Transverse colon (tissue), 4 donors: ENCODE results near the gene TNF. TPM values are rescaled to one million over a fixed set of nuclear protein-coding genes. Genes with fewer than 3 reads are reported as not detected.

Experiments
- DNase-seq: peaks from one replicate; pipeline ENCODE4 v3.0.0-alpha.2; 2019
- H3K27ac ChIP-seq, 4 donors: fragments of 200-600 bp; sonication (generic); 2 replicates each; pipeline ENCODE4 v1.5.1; 2016 to 2018; ENCODE audit warnings: inconsistent platforms in 4 of 4
- H3K27me3 ChIP-seq: fragments of 200-600 bp; sonication (generic); 2 replicates; pipeline ENCODE4 v1.5.1; 2017; ENCODE audit warnings: inconsistent platforms
- H3K36me3 ChIP-seq, 4 donors: fragments of 200-600 bp; sonication (generic); 2 replicates each; pipeline ENCODE4 v1.5.1; 2017 to 2019; ENCODE audit warnings: inconsistent platforms in 4 of 4
- H3K4me1 ChIP-seq, 4 donors: fragments of 200-600 bp; sonication (generic); 2 replicates each; pipeline ENCODE4 v1.5.1; 2017 to 2020; ENCODE audit warnings: inconsistent platforms in 4 of 4
- H3K4me3 ChIP-seq, 4 donors: fragments of 200-600 bp; sonication (generic); 1 replicate in 1 of 4; 2 replicates in 3 of 4; pipeline versions ENCODE4 v1.5.1 to v1.6.1; 2017 to 2019; ENCODE audit warnings: inconsistent platforms in 4 of 4
- H3K9me3 ChIP-seq, 2 donors: fragments of 200-600 bp; sonication (generic); 2 replicates each; pipeline ENCODE4 v1.5.1; 2017 to 2019; ENCODE audit warnings: inconsistent platforms in 2 of 2
- CTCF ChIP-seq, 5 experiments: fragments of 200-600 bp in 3 of 5; fragments of 450-650 bp in 2 of 5; sonication (generic) in 3 of 5; IDR thresholded peaks; 1 replicate in 2 of 5; 2 replicates in 3 of 5; pipeline ENCODE4 v1.5.1; 2016 to 2017; ENCODE audit warnings: antibody characterized with exemption in 5 of 5, inconsistent platforms in 3 of 5, mild to moderate bottlenecking in 2 of 5, moderate library complexity in 1 of 5
- EP300 ChIP-seq: sonication (generic); formaldehyde crosslinking; IDR thresholded peaks from one replicate; pipeline ENCODE4 v1.6.1; 2017; ENCODE audit warnings: antibody characterized with exemption, low read depth
- POLR2A ChIP-seq: fragments of 450-650 bp; IDR thresholded peaks from one replicate; pipeline ENCODE4 v1.6.1; 2016; ENCODE audit warnings: antibody characterized with exemption, mild to moderate bottlenecking, moderate library complexity
- POLR2AphosphoS5 ChIP-seq, 3 donors: sonication (generic); formaldehyde crosslinking; IDR thresholded peaks; one replicate each; pipeline ENCODE4 v1.6.1; 2016; ENCODE audit warnings: antibody characterized with exemption in 3 of 3
- WGBS, 2 donors: methylation state at CpG; one replicate each; pipeline ENCODE4 v1.1.5; 2018; ENCODE audit warnings: low coverage in 1 of 2; 5-methylcytosine and 5-hydroxymethylcytosine counted together
- in situ Hi-C, 4 donors: fragments of 200-750 bp; cut with MboI; loops; one replicate each; pipeline versions ENCODE4 v1.15.0 to v1.15.1; 2017; ENCODE audit warnings: low sequenced_read_pairs in 3 of 4, low pct_ligation_motif_present in 1 of 4, low pct_unique_long_range_greater_than_20kb in 1 of 4
- intact Hi-C: fragments of 100-400 bp; cut with DNase I; formaldehyde crosslinking; loops from one replicate; pipeline ENCODE4 v1.15.1; 2023; ENCODE audit warnings: low total_unique reads
- total RNA-seq, 4 donors: library from RNA; depleted of rRNA; stranded (reverse); fragments of >200 nt; gene quantifications; one replicate each; pipeline ENCODE4 v1.1.0, GENCODE V29; 2016

TNF gene
- total RNA-seq, 4 donors from 2014 or later: 0.41 to 1.1 TPM; not detected in 2

- peaks cover 0 to 87% (median 47%) of the 10 kb centered on the region in 4 donors for H3K36me3 ChIP-seq
- no peak for DNase-seq
- WGBS, 2 donors: 38% methylated on average over 1 to 2 of the region's 2 CpGs
- no peaks in the 10 kb centered on the region for H3K27me3 ChIP-seq
- no peak overlapping the region for H3K4me3 ChIP-seq
- TF ChIP-seq POLR2AphosphoS5 (IDR thresholded peaks at IDR 0.05) (no peak), CTCF (IDR thresholded peaks at IDR 0.05) (no peak), POLR2A (no peak), EP300 (no peak)
- no peak overlapping the region for H3K27ac ChIP-seq
- in situ Hi-C loops: no loop called here
- intact Hi-C loops: no loop called here
- H3K9me3 ChIP-seq: no peaks in the 10 kb centered on the region
- peaks cover 14 to 28% (median 24%) of the 10 kb centered on the region in 4 donors for H3K4me1 ChIP-seq
Observed at GRCh38 chr6:31535538-31536324, 39.6 kb upstream of the TNF start.

DNA sequence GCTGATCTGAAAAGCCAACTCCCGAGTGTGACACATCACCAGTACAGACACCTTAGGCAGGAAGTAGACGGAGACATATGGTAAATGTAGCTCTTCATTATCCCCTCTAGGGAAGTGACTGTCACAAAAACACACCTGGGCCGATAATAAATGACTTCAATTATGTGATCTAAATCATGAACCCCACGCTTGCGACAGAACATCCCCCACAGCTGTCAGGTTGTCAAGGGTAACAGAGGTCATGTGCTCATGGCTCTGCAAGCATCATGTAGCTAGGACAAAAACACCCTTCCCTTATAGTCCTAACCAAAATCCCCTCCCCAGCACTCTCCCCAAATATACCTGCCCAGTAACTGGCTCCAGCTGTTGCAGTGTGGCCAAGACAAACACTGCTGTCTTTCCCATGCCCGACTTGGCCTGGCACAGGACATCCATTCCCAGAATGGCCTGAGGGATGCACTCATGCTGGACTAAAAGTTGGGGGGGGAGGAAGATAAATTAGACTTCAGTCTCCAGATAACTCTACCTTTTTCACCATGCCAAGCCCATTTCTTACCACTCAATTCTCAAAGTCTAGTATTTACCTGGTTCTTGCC, 36.5 kb upstream of the TNF start:
- DNase-seq: no peak
- Histone ChIP-seq H3K27me3 (no peaks in the 10 kb centered on the region), H3K4me1 (peaks cover 19 to 38% (median 32%) of the 10 kb centered on the region in 4 donors), H3K4me3 (peak overlapping the region in 1 of 4 donors; percentile 71), H3K27ac (no peak overlapping the region), H3K36me3 (peaks cover 0 to 59% (median 30%) of the 10 kb centered on the region in 4 donors), H3K9me3 (no peaks in the 10 kb centered on the region)
- TF ChIP-seq EP300: no peak
- no peak for TF ChIP-seq POLR2AphosphoS5 (IDR thresholded peaks at IDR 0.05)
- TF ChIP-seq CTCF (IDR thresholded peaks at IDR 0.05): no peak
- TF ChIP-seq POLR2A: no peak
- WGBS, 2 donors: 42% methylated on average over 6 of the region's 6 CpGs; no CpG with 5 or more reads in 1 of the 2 donors
- in situ Hi-C loops (no loop called here), intact Hi-C loops (no loop called here)

DNA sequence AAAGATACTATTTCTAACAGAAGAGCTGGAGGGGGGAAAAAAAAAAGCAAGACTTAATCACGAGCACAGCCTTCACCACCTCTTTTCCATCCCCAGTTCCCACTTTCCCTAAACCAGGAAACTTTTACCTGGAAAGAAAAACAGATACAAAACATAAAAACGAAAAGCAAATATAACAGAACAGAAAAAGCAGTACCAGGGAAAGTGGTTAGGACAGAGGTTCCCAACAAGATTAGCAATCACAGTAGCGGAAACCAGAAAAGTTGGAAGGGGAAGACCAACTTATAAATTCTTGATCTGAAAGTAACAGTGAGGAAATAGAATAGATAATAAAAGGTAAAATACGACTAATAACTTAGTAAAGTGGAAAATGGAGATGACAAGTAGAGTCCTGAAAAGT, 34.7 kb upstream of the TNF start:
- peak overlapping the region; percentile 93 to 97 (median 94) for H3K27ac ChIP-seq
- intact Hi-C loops: no loop called here
- H3K27me3 ChIP-seq: no peaks in the 10 kb centered on the region
- in situ Hi-C loops: loop anchor here in 2 of 4 donors (10.0 kb wide), 2 partner anchors 46 to 54 kb away; partner anchors contain the start of genes MICB (in 1 of the 2) and NCR3 (in 1 of the 2)
- no peak for DNase-seq
- H3K9me3 ChIP-seq: no peaks in the 10 kb centered on the region
- peak overlapping the region; percentile 42 to 79 (median 66) for H3K4me3 ChIP-seq
- TF ChIP-seq POLR2A (no peak), POLR2AphosphoS5 (IDR thresholded peaks at IDR 0.05) (no peak), EP300 (no peak), CTCF (IDR thresholded peaks at IDR 0.05) (no peak)
- peaks cover 0 to 41% (median 22%) of the 10 kb centered on the region in 4 donors for H3K36me3 ChIP-seq
- H3K4me1 ChIP-seq: peaks cover 19 to 38% (median 32%) of the 10 kb centered on the region in 4 donors
- WGBS, 2 donors: 8 to 9% methylated on average over 4 of the region's 4 CpGs

- H3K27me3 ChIP-seq: no peaks in the 10 kb centered on the region
- peaks cover 0 to 36% (median 19%) of the 10 kb centered on the region in 4 donors for H3K36me3 ChIP-seq
- peaks cover 19 to 38% (median 32%) of the 10 kb centered on the region in 4 donors for H3K4me1 ChIP-seq
- H3K27ac ChIP-seq: peak overlapping the region; percentile 93 to 97 (median 94)
- no peaks in the 10 kb centered on the region for H3K9me3 ChIP-seq
- intact Hi-C loops (no loop called here), in situ Hi-C loops (loop anchor here in 2 of 4 donors (10.0 kb wide), 2 partner anchors 46 to 54 kb away; partner anchors contain the start of genes MICB (in 1 of the 2) and NCR3 (in 1 of the 2))
- 0 to 1% methylated on average over 1 to 21 of the region's 21 CpGs for WGBS, 2 donors
- TF ChIP-seq EP300: no peak
- TF ChIP-seq CTCF (IDR thresholded peaks at IDR 0.05): no peak
- TF ChIP-seq POLR2AphosphoS5 (IDR thresholded peaks at IDR 0.05): no peak
- TF ChIP-seq POLR2A: no peak
- peak overlapping the region; percentile 42 to 79 (median 66) for H3K4me3 ChIP-seq
- DNase-seq: peak; percentile 55
Observed at GRCh38 chr6:31541059-31541657, 34.2 kb upstream of the TNF start.
